Suprapubic skin (tissue), 3 donors: ENCODE results near the gene MAPKAPK3.

Experiments
- EP300 ChIP-seq: sonication (generic); formaldehyde crosslinking; IDR thresholded peaks from one replicate; pipeline ENCODE4 v1.6.1; 2017; ENCODE audit warnings: antibody characterized with exemption
- POLR2A ChIP-seq, 2 donors: fragments of 450-650 bp; IDR thresholded peaks; one replicate each; pipeline ENCODE4 v1.6.1; 2017; ENCODE audit warnings: antibody characterized with exemption in 2 of 2, mild to moderate bottlenecking in 2 of 2, moderate library complexity in 2 of 2
- TF ChIP-seq, protein P1 (sequence below), 2 donors: fragments of 200-600 bp in 1 of 2; fragments of 450-650 bp in 1 of 2; sonication (generic) in 1 of 2; IDR thresholded peaks; one replicate each; pipeline ENCODE4 v1.5.1; 2016 to 2019; ENCODE audit warnings: antibody characterized with exemption in 2 of 2, mild to moderate bottlenecking in 1 of 2, moderate library complexity in 1 of 2

DNA sequence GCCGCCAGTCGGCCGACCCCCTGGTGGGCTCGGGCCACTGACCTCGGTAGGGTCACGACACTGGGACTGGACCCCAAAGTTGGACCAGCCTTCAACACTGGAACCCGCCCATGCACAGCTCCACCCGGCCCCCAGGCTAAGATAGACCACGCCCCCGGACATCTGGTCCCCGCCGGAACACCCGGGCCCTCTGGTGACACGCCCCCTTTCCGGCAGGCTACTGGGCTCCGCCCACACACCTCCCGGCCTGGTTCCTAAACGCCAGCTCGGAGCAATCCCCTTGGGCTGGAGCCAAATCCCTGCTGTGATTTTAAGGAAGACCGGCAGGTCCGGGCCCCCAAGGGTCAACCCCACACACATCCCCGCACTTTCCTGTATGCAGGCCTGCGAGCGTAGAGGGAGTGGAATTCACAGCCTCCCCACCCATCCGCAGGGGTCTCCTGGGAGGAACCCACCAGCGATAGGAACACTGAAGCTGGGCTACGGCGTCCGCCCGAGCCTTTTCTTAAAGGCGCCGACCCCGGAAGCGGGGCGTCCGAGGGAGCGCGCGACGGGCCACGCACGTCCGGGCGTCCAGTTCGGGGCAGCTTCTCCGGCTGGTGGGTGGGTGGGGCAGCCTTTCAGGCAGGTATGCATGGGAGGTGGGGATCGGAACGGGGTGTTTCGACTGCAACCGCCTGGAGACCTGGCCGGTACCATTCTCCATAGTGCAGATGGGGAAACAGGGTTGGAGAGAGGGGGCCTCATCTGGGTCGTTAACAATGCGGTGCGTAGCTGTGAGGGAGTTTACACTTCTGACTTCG is 47.8 kb upstream of the MAPKAPK3 start, which contains the start of gene HEMK1:
- no peak for TF ChIP-seq EP300
- TF ChIP-seq, protein P1, sequence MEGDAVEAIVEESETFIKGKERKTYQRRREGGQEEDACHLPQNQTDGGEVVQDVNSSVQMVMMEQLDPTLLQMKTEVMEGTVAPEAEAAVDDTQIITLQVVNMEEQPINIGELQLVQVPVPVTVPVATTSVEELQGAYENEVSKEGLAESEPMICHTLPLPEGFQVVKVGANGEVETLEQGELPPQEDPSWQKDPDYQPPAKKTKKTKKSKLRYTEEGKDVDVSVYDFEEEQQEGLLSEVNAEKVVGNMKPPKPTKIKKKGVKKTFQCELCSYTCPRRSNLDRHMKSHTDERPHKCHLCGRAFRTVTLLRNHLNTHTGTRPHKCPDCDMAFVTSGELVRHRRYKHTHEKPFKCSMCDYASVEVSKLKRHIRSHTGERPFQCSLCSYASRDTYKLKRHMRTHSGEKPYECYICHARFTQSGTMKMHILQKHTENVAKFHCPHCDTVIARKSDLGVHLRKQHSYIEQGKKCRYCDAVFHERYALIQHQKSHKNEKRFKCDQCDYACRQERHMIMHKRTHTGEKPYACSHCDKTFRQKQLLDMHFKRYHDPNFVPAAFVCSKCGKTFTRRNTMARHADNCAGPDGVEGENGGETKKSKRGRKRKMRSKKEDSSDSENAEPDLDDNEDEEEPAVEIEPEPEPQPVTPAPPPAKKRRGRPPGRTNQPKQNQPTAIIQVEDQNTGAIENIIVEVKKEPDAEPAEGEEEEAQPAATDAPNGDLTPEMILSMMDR (IDR thresholded peaks at IDR 0.05), result no peak
- peak in 1 of 2 donors; percentile 39 for TF ChIP-seq POLR2A (IDR thresholded peaks at IDR 0.05)
